DMS 273 (cell line): Measurements from ENCODE around the gene CFAP90.

Experiments
- DNase-seq: peaks from one replicate; lab custom pipeline; 2025; ENCODE audit not compliant: unreplicated experiment; lab: John Stamatoyannopoulos, UW

Gene CFAP90

DNA sequence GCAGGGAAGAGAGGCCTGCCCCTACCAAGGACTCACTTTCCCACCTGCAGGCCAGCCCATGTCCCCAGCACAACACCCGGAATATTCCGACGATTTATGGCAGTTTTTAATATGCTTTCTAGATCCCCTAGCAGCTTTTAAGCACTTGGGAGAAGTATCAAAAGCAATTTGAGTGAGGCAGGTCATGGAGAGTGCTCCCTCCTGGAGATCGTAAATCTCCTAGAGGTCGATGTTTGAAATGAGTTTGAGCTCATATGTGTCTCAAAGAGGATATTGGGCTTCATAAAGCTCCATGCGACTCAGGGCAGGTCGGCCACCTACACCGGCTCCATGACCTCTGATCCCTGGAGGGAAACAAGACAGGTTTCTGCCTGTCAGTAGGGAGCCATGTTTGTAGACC lies 27.3 kb downstream of the CFAP90 start:
- DNase-seq: no peak

DNA sequence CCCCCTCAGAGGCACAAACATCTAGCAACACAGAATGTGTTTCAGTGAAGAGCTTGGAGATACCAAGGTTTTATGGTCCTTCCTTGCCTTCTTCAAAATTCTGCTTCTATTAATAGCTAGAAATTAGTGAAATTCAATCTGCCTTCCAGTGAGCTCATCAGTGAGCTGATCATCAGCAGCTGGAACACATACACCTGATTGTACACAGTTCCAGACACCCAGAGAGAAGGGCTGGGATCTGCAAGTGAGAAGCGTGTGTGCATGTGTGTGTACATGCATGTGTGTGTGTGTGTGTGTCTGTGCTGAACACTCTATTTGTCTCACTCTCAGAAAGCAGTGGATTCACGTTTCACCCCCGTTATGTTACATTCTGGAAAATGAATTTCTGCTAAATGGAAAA lies 28.5 kb downstream of the CFAP90 start:
- peak; percentile 8 for DNase-seq

DNA sequence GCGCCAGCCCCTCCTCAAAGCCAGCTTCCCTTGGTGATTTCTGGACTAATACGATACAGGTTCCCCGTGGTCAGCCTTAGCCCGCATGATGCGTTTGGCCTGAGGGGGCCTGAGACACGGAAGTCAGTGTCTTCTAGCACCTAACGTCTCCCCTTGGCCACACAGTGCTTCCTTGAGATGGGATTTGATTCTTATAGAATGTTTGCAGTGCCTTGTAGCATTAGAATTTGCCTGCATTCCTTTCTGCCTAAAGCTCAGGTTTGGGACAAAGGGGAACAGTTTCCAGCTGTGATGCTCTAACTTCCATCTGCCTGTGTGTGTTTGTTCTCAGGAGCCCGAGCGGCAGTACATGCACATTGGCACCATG lies 34.4 kb downstream of the CFAP90 start:
- no peak for DNase-seq

DNA sequence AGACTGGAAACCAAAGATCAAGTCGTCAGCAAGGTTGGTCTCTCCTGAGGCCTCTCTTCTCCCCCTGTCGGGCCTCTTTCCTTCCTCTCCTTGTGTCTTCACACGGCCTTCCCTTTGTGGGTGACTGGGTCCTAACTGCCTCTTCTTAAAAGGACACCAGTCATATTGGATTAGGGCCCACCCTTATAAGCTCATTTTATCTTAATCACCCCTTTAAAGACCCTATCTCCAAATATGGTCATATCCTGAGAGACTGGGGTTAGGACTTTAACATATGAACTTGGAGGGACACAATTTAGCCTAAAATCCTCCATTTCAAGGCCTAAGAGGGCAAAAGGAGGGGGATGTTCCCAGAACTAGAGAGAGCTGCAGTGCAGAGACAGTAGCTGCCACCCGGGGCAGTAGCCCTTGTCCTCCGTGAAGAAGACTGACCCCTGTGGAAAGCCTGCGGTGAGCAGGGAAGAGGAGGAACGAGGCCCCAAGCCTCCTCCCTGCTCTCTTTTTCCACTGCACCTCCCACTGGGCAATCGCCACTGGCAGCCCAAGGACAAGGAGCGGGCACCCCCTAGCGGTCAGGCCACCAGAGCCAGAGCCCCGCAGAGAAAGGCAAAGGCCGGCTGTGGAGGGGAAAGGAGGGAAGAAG lies 34.9 kb downstream of the CFAP90 start:
- DNase-seq: peak; percentile 87

DNA sequence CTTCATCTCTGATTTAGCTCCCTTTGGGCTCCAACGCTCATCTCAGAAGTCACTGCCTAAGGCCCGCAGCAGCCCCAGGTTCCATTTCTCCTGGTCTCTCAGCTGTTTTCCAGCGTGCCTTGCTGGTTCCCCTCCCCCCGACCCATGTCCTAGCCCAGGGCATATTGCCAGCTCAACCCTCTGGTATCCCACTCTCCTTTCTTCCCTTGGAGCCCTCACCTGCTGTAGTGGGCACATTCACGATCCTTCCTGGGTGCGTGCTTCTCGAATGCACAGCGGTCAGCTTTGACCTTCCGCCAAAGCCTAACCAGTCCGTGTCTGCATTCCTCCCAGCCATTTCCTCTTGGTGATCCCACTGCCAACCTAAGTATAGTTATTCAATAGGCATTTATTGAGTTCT lies 36.1 kb downstream of the CFAP90 start:
- DNase-seq: no peak

DNA sequence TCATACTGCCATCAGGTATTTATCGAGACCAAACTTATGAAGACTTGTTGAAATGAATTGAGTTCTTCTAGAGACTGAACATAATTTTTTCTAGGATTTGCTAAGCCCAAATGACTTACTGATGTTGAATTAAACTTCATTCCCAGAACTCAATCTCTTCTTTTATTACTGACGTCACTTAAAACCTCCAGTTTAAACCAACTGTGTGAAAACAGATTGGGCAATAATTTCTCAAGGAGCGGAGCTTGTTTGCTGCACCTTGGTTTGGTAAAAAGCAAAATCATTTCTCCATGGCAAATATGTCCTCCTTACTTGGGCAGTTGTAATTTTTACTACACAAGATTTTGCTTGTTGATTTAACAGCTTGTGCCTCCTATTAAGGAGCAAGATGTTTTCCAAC lies 37.4 kb downstream of the CFAP90 start:
- no peak for DNase-seq

DNA sequence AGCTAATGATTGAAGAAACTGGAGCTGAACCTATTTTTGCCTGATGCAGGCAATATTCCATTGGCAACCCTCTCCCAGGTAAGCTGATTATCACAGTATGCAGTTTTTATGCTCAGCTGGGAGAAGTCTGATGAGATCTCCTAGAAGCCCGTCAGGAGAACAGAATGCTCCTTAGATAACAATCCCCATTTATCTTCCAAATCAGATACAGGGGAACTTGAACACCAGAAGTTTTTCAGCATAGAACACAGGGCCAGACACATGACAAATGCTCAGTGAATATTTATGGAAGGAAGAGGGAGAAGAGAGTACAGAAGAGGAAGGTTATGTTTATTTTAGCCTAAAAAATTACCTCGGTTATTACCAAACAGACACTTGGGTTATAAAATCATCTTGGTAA lies 37.9 kb downstream of the CFAP90 start:
- DNase-seq: no peak

DNA sequence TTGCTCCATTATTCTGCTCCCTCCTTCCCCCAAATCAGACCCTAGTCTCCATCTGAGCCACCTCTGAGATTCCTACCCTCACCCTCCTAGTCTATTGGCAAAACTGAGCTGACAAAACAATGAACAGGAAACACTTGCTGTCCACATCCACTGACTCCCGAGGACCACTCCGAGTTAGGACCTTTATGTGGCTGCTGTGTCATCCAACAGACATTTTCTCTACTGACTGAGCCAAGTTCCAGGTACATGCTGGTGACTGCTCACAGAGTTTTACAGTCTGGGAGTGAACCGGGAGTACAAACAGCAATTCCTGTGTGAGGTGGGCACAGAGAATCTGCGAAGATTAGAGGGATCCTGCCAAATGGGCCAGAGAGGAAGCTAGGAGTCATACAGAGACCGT lies 39.2 kb downstream of the CFAP90 start:
- DNase-seq: no peak

DNA sequence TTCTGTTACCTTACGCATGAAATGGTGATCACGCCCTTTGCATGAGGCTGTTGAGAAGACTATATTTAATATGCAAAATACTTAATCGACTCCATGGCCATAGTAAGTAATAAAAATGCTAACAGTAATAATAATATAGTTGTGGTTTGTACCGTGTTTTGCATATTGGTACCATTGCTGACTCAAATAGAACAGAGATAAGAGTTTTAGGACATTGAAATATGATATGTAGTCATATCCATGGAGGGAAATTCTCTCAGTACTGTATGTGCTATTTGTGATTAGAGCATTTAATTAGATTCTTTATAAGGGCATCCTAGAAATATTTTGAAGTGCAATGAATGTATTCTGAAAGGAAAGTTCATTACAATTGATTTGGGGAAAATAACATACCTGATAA lies 41.9 kb downstream of the CFAP90 start:
- no peak for DNase-seq

DNA sequence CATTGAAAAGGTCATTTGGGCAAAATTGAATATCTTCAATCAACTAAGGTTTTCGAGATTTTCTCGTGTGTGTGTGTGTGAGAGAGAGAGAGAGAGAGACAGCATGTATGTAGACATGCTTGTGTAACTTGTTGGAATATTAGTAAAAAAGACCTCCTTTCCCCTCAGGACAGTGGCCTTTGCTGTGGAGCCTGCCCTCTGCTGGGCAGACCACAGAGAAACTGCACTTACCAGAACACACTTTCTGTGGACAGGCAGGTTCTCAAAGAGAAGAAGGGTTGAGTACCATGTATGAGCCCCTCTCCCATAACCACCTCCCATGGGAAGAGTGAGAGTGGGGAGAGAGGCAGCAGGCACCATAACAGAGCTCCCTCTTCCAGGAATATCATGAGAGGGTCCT lies 45.6 kb downstream of the CFAP90 start:
- DNase-seq: peak; percentile 13

DNA sequence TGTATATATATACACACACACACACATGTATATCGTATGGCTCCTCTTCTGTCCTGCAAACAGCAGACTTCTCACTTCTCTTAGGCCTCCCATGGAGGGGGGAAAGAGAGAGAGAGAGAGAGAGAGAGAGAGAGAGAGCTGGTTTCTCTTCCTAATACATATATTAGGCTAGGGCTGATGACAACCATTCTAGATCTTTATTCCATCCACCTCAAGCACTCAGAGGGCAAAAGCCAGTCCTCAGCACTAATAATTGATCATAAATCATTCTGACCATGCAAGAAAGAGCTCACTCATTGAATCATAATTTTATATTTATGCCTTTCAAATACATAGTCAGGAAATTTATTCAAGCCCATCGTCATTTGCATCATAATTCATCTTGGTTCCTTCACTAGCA lies 47.0 kb downstream of the CFAP90 start:
- no peak for DNase-seq

DNA sequence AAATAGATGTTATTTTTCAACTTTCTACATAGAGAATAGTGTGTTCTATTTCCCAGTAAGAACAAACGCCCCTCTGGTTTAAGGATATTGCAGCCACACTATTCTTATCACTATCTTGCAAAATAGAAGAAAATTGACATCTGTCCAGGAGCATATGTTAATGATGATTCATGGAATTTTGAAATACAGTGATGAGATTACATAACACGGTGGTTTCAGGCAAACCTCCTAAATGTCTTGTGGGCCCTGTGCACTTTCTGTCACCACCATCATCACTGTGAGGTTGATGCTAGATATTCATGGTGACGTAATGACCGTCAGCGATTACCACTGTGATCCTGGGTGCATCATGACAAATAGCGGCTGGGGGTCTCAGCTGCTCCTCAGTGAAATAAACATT lies 48.1 kb downstream of the CFAP90 start:
- DNase-seq: peak; percentile 9

DNA sequence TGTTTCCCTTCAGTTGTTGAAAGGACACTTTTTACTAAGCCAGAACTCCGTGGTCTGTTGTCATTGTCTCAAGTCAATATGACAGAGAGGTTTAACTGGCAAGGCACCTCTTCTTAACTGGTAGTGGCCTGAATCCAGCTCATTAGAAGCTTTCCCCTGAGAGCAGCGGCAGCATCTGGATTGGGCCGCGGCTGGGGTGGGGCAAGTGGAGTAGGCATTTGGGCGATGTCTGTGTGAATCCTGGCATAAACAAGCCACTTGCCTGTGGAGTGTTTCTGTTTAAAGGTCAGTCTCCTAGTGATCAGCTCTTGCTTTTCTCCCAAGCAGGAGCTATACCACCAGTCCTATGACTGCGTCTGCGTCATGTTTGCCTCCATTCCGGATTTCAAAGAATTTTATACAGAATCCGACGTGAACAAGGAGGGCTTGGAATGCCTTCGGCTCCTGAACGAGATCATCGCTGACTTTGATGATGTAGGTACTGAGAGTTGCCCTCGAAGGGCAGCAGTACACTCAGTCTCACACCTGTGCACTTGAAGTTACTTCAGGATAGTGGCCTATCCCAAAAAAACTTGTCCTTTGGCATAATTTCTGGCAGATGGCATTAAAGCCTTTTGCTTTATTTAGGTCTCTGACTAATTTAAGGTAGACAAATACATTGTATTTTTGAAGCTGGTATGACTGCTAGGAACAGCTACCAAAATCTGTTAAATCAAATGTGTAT lies 48.9 kb downstream of the CFAP90 start:
- DNase-seq: peak; percentile 51

DNA sequence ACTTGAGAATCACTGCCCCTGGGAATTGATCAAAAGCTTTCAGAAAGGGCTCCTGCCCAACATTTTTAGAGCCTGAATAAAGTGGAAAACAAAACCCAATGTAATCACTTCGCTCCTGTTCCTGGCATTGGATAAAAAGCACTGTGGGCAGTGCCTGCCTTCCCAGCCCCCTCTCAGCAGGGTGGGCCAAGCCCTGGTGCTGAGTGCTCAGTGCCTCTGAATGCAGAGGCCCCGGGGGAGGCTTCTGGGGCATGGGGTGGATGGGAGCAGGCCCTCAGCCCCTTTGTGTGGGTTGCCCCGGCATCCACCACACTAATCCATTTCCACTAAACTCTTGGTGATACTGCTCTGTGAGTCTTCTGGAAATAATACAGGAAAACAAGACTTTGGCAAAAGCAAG lies 55.6 kb downstream of the CFAP90 start:
- DNase-seq: no peak

DNA sequence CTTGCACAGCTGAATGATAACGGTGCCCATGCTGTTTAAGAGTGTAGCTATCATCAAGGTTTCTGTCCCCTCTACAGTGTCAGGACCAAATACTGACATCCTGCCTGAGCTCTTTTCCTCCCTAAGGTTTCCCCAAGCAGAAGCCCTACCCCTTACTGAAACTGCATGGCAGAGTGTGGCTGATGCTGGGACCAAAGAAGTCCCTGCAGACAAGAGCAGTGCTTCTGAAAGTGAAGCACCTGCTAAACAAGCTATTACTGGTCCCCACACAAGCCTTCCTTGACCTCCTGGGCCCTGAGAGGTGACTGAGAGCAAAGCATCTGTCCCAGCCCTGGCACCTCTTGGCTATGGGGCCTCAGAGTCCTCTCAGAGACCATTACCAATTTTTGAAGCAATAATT lies 56.1 kb downstream of the CFAP90 start:
- no peak for DNase-seq

DNA sequence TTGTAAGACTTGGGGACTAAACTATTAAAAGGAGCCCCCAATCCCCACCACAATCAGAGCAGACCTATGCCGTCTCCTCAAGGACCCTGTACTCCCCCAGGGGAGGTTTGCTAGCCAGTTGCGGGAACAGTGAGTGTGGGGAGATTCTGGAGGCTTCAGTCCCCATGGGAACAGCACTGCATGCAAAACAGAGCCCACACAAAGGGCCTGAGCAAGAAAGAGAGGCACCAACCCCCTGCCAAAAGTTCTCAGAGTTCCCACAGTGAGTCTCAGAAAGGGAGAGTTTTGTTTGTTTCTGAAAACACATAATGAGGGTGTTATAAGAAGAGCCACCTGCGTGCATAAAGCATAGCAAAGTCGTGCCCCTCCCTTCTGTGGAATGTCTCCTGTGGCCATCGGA lies 56.6 kb downstream of the CFAP90 start:
- DNase-seq: no peak

DNA sequence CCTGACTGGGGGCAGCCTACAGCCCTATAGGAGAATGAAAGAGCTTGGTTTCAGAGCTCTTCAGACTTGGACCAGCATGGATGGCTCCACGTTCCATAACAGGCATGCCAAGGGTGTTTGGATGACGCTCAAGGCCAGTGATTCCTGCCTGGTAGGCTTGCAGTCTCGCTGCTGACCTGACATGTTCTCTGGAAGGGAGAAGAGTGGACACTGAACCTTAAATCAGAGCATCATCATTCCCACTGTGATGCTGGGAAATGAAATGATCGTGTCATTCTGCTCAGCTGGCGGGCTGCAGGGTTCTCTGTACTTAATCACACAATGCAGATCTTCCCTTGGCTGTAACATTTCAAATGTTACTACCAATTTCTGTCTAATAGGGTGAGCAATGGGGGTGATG lies 57.0 kb downstream of the CFAP90 start:
- no peak for DNase-seq

DNA sequence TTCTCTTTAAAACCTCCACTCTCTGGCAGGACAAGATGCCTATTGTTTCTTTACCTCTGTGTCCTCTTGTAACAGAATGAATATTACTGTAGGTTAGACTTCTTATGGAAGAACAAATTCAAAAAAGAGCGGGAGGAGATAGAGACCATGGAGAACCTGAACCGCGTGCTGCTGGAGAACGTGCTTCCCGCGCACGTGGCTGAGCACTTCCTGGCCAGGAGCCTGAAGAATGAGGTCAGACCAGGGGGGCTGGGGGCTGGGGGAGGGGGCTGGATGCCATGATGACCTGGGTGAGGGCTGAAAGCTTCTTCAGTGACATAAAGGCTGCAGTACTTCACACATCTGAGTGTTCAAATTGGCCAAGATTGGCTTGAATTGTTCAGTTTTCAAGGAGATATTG lies 61.4 kb downstream of the CFAP90 start:
- no peak for DNase-seq

DNA sequence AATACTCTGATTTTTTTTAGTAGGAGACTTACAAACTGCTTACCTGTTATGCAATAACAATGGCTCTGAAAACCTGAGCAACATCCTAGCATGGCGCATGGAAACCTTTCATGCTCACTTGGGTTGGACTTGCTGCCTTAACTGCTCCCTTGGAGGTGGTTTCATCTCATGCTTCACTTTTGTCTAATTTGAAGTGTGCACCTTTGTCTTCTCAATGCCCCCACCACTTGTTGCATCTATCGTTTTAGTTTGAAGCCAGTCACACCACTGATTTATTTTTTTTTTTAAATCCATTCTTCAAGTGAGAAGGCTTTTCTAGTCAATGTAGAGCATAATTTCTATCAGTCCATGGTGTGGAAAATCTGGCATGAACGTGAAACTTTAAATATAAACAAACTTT lies 63.2 kb downstream of the CFAP90 start:
- no peak for DNase-seq

DNA sequence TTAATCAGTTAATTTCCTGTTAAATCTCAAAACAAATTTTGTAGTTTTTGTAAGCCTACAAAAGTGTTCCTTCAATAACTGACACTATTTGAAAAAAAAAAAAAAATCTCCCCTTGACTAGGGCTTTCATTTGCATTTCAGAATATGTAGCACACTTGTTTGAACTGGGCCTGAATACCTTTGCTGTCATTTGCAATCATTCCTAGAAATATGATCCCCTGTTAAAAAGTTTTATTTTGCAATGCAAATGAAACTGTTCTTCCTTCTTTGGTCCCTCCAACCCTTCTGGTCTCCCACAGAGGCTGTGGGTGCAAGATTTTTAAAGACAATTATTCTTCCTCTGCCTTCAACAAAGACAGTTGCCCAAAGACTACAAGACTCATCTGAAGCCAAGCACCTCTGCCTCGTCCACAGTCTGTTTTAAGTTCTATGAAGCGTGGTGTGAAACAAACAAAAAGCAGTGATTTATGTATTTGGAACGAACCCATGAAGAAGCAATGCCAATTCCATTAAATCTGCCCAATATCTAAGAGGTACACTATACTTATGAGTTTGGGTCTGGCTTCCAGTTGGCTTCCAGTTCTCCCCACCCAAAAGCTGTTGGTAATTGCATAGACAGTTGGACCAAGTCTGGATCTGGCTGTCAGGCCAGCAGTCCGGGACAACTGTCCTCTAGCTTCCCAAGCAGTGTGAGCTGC lies 66.1 kb downstream of the CFAP90 start:
- no peak for DNase-seq

DNA sequence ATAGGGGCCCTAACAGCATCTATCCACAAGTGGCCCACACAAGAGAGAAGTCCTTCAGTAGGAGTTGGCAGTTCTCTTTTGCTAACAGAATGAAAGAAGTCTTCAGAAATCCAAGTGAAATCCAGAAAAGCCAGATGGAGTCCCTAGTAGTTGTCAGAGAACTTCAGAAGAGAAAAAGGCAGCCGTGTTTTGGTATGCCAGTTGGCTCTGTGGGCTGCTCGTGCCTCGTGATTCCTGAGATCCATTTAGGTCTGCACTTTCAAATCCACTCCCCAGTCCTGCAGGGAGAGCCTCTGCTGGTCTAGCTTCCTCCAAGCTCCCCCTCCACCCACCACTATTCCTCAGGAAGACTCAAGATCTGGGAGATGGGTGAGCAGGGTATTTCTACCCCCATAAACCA lies 69.0 kb downstream of the CFAP90 start:
- DNase-seq: no peak
